Spinal cord (tissue), 10 donors: ENCODE data around the gene GNAS-AS1. TPM values are rescaled to one million over a fixed set of nuclear protein-coding genes. Genes with fewer than 3 reads are reported as not detected.

Experiments
- DNase-seq, 6 donors: peaks; one replicate each; pipeline versions ENCODE4 v3.0.0 to v3.0.0-alpha.2; 2013 to 2015; ENCODE audit warnings: low spot score in 6 of 6, low read depth in 4 of 6
- H3K27ac ChIP-seq: one replicate; pipeline ENCODE4 v1.5.1; 2013; ENCODE audit warnings: low read depth, low read length, control low read depth
- H3K27me3 ChIP-seq: one replicate; pipeline ENCODE4 v1.6.1; 2013; ENCODE audit warnings: low read length; ENCODE audit not compliant: control insufficient read depth, insufficient read depth
- H3K36me3 ChIP-seq: one replicate; pipeline ENCODE4 v1.6.1; 2013; ENCODE audit warnings: low read length; ENCODE audit not compliant: control insufficient read depth, insufficient read depth
- H3K4me1 ChIP-seq: one replicate; pipeline ENCODE4 v1.6.1; 2013; ENCODE audit warnings: low read length; ENCODE audit not compliant: control insufficient read depth, insufficient read depth
- H3K4me3 ChIP-seq: one replicate; pipeline ENCODE4 v1.5.1; 2013; ENCODE audit warnings: low read depth, low read length, control low read depth
- H3K9me3 ChIP-seq: one replicate; pipeline ENCODE4 v1.6.1; 2013; ENCODE audit warnings: low read length; ENCODE audit not compliant: control insufficient read depth, insufficient read depth
- WGBS: methylation state at CpG from one replicate; pipeline ENCODE4 v1.1.5; 2013; ENCODE audit warnings: missing lambda C conversion rate; ENCODE audit not compliant: insufficient coverage; 5-methylcytosine and 5-hydroxymethylcytosine counted together
- long read RNA-seq, 4 donors: transcript quantifications; one replicate each; lab custom pipeline, GENCODE V29; 2026
- polyA plus RNA-seq, 2 donors: library from polyadenylated mRNA; unstranded; fragments of 120-200 nt; gene quantifications; one replicate each; pipeline ENCODE4 v1.2.1, GENCODE V29; 2013; ENCODE audit not compliant: insufficient read length in 2 of 2
- total RNA-seq, 2 donors: library from RNA; depleted of rRNA in 1 of 2; stranded (reverse); fragments of 120-200 nt in 1 of 2; fragments of >200 nt in 1 of 2; gene quantifications; one replicate each; pipeline versions ENCODE4 v1.2.3 to v1.2.4, GENCODE V29; 2013 to 2014
- donor health status: healthy.

The GNAS-AS1 gene
- total RNA-seq (1 to 10 TPM in 1 of 2 donors, under 1 TPM in 1; 0.30 to 1.2 TPM), polyA plus RNA-seq (under 1 TPM; 0.81 to 0.87 TPM)
- long read RNA-seq, donor 1, partial matches to known transcripts = 4,054 of 4,340 reads
- long read RNA-seq, donor 1, other reads (novel, unspliced or antisense) = 286 of 4,340 reads
- long read RNA-seq, donor 2, partial matches to known transcripts = 1,693 of 1,741 reads
- long read RNA-seq, donor 2, other reads (novel, unspliced or antisense) = 48 of 1,741 reads
- long read RNA-seq, donor 3 = 0 reads
- long read RNA-seq, donor 4, partial matches to known transcripts = 3,075 of 3,165 reads
- long read RNA-seq, donor 4, other reads (novel, unspliced or antisense) = 90 of 3,165 reads

DNA sequence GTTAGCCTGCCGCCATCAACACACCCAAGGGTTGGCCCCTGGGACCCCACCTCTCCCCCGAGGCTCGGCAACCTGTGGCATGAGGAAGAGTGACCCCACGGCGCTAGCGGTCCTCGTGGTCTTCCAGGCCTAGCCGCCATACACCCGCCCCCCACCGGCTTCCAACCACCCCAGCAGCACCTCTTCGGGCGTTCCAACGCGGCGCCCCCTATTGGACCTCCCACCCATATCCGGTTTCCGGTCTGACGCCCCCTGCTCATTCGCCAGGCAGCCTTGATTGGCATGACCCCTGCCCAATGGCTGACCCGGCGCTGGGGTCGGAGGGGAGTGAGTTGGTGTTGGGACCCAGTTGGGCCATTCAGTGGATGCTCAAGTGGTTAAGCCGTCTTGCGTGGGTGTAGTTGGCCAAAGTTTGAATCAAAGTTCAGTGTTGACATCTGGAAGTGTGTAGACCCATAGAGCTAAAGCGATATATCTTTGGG lies at the start of gene GNAS-AS1:
Gene GNAS-AS1 (minus strand): TSS at position 210 of the 482 bp plus-strand sequence.
- Histone ChIP-seq H3K4me3 (peak within 1 kb of the TSS; percentile 64), H3K27ac (no peak within 1 kb of the TSS), H3K36me3 (no peaks in the 10 kb centered on the region), H3K27me3 (peaks cover 40% of the 10 kb centered on the region), H3K9me3 (no peaks in the 10 kb centered on the region), H3K4me1 (peaks cover 47% of the 10 kb centered on the region)
- DNase-seq = peak; percentile 52 to 96 (median 78)
- WGBS = 40% methylated on average over 25 of the region's 25 CpGs

DNA sequence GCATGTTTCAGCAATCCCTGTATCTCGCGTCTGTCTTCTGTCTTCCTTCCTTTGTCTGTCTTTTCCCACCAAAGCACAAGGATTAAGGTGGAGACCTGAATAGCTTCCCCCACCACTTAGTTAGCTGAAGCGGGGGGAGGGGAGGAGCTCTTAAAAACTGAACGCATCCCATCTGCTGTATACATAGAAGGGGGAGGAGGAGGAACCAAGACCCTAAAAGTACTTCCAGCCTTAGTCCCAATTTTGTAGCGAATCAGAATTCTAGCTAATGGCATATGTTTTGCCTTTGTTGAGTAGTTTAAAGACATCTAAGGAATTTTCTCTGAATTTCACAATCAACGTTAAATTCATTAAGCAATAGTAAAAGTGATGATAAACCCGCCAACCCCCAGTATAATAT lies 49.7 kb upstream of the GNAS-AS1 start:
- peak in 1 of 6 donors; percentile 70 for DNase-seq
- Histone ChIP-seq H3K9me3 (no peaks in the 10 kb centered on the region), H3K4me3 (no peak overlapping the region), H3K27ac (no peak overlapping the region), H3K36me3 (peaks cover 21% of the 10 kb centered on the region), H3K27me3 (no peaks in the 10 kb centered on the region), H3K4me1 (peaks cover 8% of the 10 kb centered on the region)
- no CpG with 5 or more reads among the region's 7 CpGs for WGBS

GRCh38 chr20:58899512-58899911 lies 48.8 kb upstream of the GNAS-AS1 start:
- DNase-seq = no peak
- Histone ChIP-seq H3K27me3 (no peaks in the 10 kb centered on the region), H3K4me3 (no peak overlapping the region), H3K9me3 (no peaks in the 10 kb centered on the region), H3K27ac (no peak overlapping the region), H3K36me3 (peaks cover 18% of the 10 kb centered on the region), H3K4me1 (peaks cover 8% of the 10 kb centered on the region)
- WGBS = 96% methylated on average over 4 of the region's 10 CpGs

- no peaks in the 10 kb centered on the region for H3K9me3 ChIP-seq
- H3K27me3 ChIP-seq = no peaks in the 10 kb centered on the region
- no peak for DNase-seq
- H3K36me3 ChIP-seq = peaks cover 17% of the 10 kb centered on the region
- WGBS = 45% methylated on average over 13 of the region's 15 CpGs
- H3K27ac ChIP-seq = no peak overlapping the region
- no peak overlapping the region for H3K4me3 ChIP-seq
- H3K4me1 ChIP-seq = peaks cover 8% of the 10 kb centered on the region
Measured at GRCh38 chr20:58898629-58899408, 48.1 kb upstream of the GNAS-AS1 start.

DNA sequence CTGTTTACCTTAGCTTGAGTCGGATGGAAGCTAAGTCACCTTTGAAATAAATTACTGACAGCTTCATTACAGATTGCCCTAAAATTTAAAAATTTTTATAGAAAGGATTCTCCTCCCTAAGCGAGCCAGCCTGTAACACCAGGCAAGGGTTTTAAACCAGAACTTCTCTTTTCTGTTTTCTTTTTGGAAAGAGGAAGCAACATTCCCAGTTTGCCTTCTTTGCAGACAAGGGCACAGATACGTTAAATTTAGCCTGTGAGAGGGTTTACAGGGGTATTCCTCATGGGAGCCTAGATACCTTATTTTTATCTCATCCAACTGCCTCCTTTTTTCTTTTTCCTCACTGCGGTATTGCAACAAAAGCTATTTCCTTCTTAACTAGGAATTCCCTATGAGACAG lies 46.8 kb upstream of the GNAS-AS1 start:
- H3K27me3 ChIP-seq = no peaks in the 10 kb centered on the region
- peaks cover 10% of the 10 kb centered on the region for H3K36me3 ChIP-seq
- H3K9me3 ChIP-seq = no peaks in the 10 kb centered on the region
- no peak for DNase-seq
- peak overlapping the region; percentile 30 for H3K27ac ChIP-seq
- H3K4me3 ChIP-seq = no peak overlapping the region
- H3K4me1 ChIP-seq = peaks cover 8% of the 10 kb centered on the region
- WGBS = no CpG with 5 or more reads among the region's 4 CpGs

GRCh38 chr20:58896820-58897219 lies 46.1 kb upstream of the GNAS-AS1 start:
- no peak for DNase-seq
- H3K4me1 ChIP-seq = peaks cover 8% of the 10 kb centered on the region

DNA sequence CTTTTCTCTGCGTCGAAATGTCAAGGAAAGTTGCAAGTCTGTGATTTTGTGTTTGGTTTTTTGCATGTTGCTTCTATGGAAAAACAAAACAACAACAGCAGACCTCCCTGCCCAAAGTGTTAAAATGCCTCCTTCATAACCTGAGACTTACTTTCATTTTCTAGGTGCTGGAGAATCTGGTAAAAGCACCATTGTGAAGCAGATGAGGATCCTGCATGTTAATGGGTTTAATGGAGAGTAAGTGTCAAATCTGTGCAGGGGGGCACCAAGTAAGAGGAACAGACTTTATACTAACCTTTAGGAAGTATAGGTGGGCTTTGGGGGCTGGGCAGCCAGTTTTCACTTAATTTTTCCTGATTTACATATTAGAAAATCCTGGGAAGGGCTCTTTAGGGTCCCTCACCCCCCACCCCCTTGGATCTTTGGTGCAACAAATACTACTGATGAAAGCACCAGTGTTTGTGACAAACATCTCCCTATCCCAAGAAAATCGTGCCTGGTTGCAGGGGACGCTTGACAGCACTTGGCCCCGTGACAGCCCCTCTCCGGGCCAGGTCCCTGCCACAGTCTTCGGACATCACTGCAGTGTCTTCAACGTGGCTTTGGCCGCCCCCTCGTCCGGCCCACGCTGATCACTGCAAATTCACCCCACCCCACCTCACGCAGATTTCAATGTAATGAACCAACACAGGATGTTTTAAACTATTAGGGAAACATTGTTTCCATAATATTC lies 44.9 kb upstream of the GNAS-AS1 start:
- Histone ChIP-seq H3K4me3 (no peak overlapping the region), H3K9me3 (no peaks in the 10 kb centered on the region), H3K4me1 (peaks cover 8% of the 10 kb centered on the region), H3K27ac (peak overlapping the region; percentile 17), H3K27me3 (no peaks in the 10 kb centered on the region), H3K36me3 (peaks cover 7% of the 10 kb centered on the region)
- DNase-seq = no peak
- 21% methylated on average over 5 of the region's 13 CpGs for WGBS

More at GRCh38 chr20:58896820-58897219, 46.1 kb upstream of the GNAS-AS1 start:
- 13% methylated on average over 1 of the region's 3 CpGs for WGBS
- Histone ChIP-seq H3K4me3 (no peak overlapping the region), H3K27ac (no peak overlapping the region), H3K9me3 (no peaks in the 10 kb centered on the region), H3K36me3 (peaks cover 7% of the 10 kb centered on the region), H3K27me3 (no peaks in the 10 kb centered on the region)

DNA sequence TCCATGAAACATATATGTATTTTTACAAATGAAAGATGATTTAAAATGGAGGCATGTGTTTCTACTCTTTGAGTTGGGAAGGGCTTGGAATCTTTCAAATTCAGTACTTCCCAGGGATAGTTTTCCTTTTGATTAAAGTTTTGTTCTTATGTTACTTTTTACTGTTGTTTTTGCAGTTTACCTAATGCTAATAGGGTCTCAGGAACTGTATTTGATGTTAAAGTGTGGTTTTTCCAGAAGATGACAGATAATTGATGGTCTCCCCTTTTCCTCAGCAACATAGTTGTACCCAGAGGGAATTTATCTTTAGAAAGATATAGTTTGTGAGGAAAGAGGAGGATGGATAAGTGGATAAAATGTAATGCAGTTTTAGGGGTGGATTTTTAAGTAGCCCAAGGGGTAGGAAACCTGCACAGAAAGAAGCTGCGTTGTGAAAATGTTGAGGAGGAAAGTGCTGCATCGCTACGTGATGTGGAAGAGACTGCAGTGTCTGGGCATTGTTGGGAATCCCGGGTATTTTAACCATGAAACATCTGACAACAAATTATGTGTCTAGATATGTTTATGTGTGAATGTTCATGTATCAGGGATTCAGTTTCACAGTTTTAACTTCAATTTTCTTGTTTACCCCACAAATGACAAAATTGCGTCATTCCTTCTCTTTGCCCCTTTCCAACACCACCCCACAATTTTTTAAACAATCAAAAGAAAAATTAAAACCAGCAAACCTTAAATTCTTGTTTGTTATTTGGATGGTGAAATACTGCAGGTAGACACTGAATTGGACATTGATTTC lies 44.1 kb upstream of the GNAS-AS1 start:
- H3K36me3 ChIP-seq = peaks cover 7% of the 10 kb centered on the region
- WGBS = 0% methylated on average over 1 of the region's 5 CpGs
- no peaks in the 10 kb centered on the region for H3K9me3 ChIP-seq
- peak in 1 of 6 donors; percentile 81 for DNase-seq
- H3K27ac ChIP-seq = peak overlapping the region; percentile 17
- peaks cover 8% of the 10 kb centered on the region for H3K4me1 ChIP-seq
- H3K27me3 ChIP-seq = no peaks in the 10 kb centered on the region
- H3K4me3 ChIP-seq = peak overlapping the region; percentile 0
